GM21515 (cell line): ENCODE data around the gene FAM107B.
"Not testable (repeated sequence)": the region's sequence is repeated elsewhere in the genome, so short reads cannot be mapped to it uniquely, and the experiment has no call there.

Experiments used
- ATAC-seq: cut with Tn5 transposase; IDR thresholded peaks from one replicate; pipeline ENCODE4 v1.9.1; 2021; ENCODE audit not compliant: unreplicated experiment

FAM107B gene

GRCh38 chr10:14696821-14697220 is 77.9 kb downstream of the FAM107B start:
- no peak for ATAC-seq

GRCh38 chr10:14695847-14696480 is 78.7 kb downstream of the FAM107B start:
- ATAC-seq = no peak

- ATAC-seq = no peak
Measured at GRCh38 chr10:14693891-14694290, 80.8 kb downstream of the FAM107B start.

- ATAC-seq = no peak
Measured at GRCh38 chr10:14692344-14693076, 82.2 kb downstream of the FAM107B start.

GRCh38 chr10:14691359-14691758 is 83.3 kb downstream of the FAM107B start:
- no peak for ATAC-seq

GRCh38 chr10:14688606-14689005 is 86.1 kb downstream of the FAM107B start:
- no peak for ATAC-seq

- not testable (repeated sequence) for ATAC-seq
Measured at GRCh38 chr10:14688189-14688588, 86.5 kb downstream of the FAM107B start.

- no peak for ATAC-seq
Measured at GRCh38 chr10:14687340-14687739, 87.4 kb downstream of the FAM107B start.

- ATAC-seq = no peak
Measured at GRCh38 chr10:14686356-14686755, 88.3 kb downstream of the FAM107B start.

- no peak for ATAC-seq
Measured at GRCh38 chr10:14684354-14684753, 90.3 kb downstream of the FAM107B start.

GRCh38 chr10:14683256-14683655 is 91.4 kb downstream of the FAM107B start:
- ATAC-seq = no peak

- ATAC-seq = no peak
Measured at GRCh38 chr10:14681802-14682201, 92.9 kb downstream of the FAM107B start.

- ATAC-seq = no peak
Measured at GRCh38 chr10:14681305-14681704, 93.4 kb downstream of the FAM107B start.

GRCh38 chr10:14678637-14679036 is 96.1 kb downstream of the FAM107B start:
- no peak for ATAC-seq

- no peak for ATAC-seq
Measured at GRCh38 chr10:14676732-14677131, 98.0 kb downstream of the FAM107B start.

- no peak for ATAC-seq
Measured at GRCh38 chr10:14674376-14675050, 100.2 kb downstream of the FAM107B start.

- no peak for ATAC-seq
Measured at GRCh38 chr10:14673189-14673861, 101.4 kb downstream of the FAM107B start.

GRCh38 chr10:14671386-14671831 is 103.3 kb downstream of the FAM107B start:
- no peak for ATAC-seq

GRCh38 chr10:14670551-14671240 is 104.0 kb downstream of the FAM107B start:
- no peak for ATAC-seq

- no peak for ATAC-seq
Measured at GRCh38 chr10:14669576-14669975, 105.1 kb downstream of the FAM107B start.

- no peak for ATAC-seq
Measured at GRCh38 chr10:14667781-14668180, 106.9 kb downstream of the FAM107B start.
